Testis (tissue), 2 donors: ENCODE measurements around the gene NPC1L1.

Source experiments
- POLR2A ChIP-seq: fragments of 450-650 bp; IDR thresholded peaks from one replicate; pipeline ENCODE4 v1.6.1; 2017; ENCODE audit warnings: antibody characterized with exemption, mild to moderate bottlenecking, moderate library complexity
- TF ChIP-seq, protein P1 (sequence below), 3 experiments: fragments of 450-650 bp in 2 of 3; fragments of 200-600 bp in 1 of 3; sonication (generic) in 1 of 3; IDR thresholded peaks; one replicate each; pipeline ENCODE4 v1.5.1; 2016 to 2019; ENCODE audit warnings: antibody characterized with exemption in 3 of 3, mild to moderate bottlenecking in 2 of 3, moderate library complexity in 1 of 3

GRCh38 chr7:44486693-44487092 is 54.4 kb downstream of the NPC1L1 start:
- TF ChIP-seq POLR2A, result no peak
- TF ChIP-seq, protein P1, sequence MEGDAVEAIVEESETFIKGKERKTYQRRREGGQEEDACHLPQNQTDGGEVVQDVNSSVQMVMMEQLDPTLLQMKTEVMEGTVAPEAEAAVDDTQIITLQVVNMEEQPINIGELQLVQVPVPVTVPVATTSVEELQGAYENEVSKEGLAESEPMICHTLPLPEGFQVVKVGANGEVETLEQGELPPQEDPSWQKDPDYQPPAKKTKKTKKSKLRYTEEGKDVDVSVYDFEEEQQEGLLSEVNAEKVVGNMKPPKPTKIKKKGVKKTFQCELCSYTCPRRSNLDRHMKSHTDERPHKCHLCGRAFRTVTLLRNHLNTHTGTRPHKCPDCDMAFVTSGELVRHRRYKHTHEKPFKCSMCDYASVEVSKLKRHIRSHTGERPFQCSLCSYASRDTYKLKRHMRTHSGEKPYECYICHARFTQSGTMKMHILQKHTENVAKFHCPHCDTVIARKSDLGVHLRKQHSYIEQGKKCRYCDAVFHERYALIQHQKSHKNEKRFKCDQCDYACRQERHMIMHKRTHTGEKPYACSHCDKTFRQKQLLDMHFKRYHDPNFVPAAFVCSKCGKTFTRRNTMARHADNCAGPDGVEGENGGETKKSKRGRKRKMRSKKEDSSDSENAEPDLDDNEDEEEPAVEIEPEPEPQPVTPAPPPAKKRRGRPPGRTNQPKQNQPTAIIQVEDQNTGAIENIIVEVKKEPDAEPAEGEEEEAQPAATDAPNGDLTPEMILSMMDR (IDR thresholded peaks at IDR 0.05), result no peak
